ENCODE results near the gene PRKD2. TPM values are rescaled to one million over a fixed set of nuclear protein-coding genes. Genes with fewer than 3 reads are reported as not detected.

PRKD2 gene
- total and polyA plus RNA-seq, 2 of the 8 experiments (the other 6 are each of a cell fraction or from before 2014, with no cell fraction given), result 24.4 to 63.8 TPM

DNA sequence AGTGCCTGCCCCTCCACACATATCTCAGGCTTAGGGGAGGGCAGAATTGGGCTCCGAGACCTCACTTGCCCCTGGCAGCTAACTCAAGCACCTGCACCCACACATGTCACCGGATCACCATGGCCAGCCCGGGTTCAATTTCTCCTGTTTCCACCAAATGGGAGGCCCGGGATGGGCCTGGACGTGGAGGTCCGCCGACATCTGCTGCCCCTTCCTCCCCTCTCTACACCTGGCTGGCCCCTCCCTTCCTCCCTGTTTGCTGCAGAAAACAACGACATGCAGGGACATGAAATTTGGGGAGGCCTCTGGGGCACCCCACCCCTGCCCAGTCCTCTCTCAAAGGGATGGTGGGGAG is 1.3 kb downstream of the PRKD2 start:
- peak overlapping the region; percentile 78 for H4K5ac ChIP-seq (ENCODE audit: insufficient read length, low read depth, low read length)
- CTCF ChIA-PET (ENCODE audit: partially characterized antibody), result interaction anchor here (0.6 to 7.5 kb wide), 12 partner anchors 10 to 294 kb away, joined by 3 to 46 read pairs (median 3); no protein-coding TSS in a partner anchor
- H2BK20ac ChIP-seq (ENCODE audit: low read length), result no peak overlapping the region
- H3K56ac ChIP-seq (replicated peaks; ENCODE audit: insufficient read length, low read depth, low read length), result peak overlapping the region; percentile 53
- DNase-seq (ENCODE audit: low read depth in 1 of 2, low spot score in 2 of 2), result no peak
- H3K23ac ChIP-seq (ENCODE audit: insufficient read length), result no peak overlapping the region
- H2AK5ac ChIP-seq (ENCODE audit: low read depth, low read length), result no peak overlapping the region
- H3K14ac ChIP-seq (ENCODE audit: insufficient read length), result no peak overlapping the region
- peak overlapping the region; percentile 91 for H3K4me2 ChIP-seq (ENCODE audit: insufficient read depth in 1 of 2, low read depth in 2 of 2, low read length in 2 of 2)
- H3K27ac ChIP-seq (ENCODE audit: low read depth, low read length), result no peak overlapping the region
- no peaks in the 10 kb centered on the region for H3K27me3 ChIP-seq (replicated peaks in 1 of 4; ENCODE audit: control insufficient read depth in 3 of 4, extremely low read depth in 1 of 4, insufficient read depth in 3 of 4, low read length in 3 of 4)
- H3K36me3 ChIP-seq (ENCODE audit: control insufficient read depth in 2 of 4, insufficient read depth in 4 of 4, low read length in 3 of 4), result peaks cover 2 to 8% (median 5%) of the 10 kb centered on the region in 4 experiments; a peak in 5 of 8 replicates
- H4K8ac ChIP-seq (ENCODE audit: extremely low read depth, insufficient read depth, low read length), result no peak overlapping the region
- peak overlapping the region in 3 of 4 experiments; percentile 34 to 74 (median 38); a peak in 6 of 7 replicates for H3K9ac ChIP-seq (replicated peaks in 1 of 4; ENCODE audit: extremely low read depth in 1 of 4, low read depth in 3 of 4, low read length in 3 of 4)
- no peaks in the 10 kb centered on the region for H3K9me3 ChIP-seq (ENCODE audit: insufficient read depth in 2 of 2, low read depth in 1 of 2, low read length in 1 of 2)
- peaks cover 0 to 19% of the 10 kb centered on the region in 2 experiments; a peak in 2 of 4 replicates for H3K79me2 ChIP-seq (ENCODE audit: control insufficient read depth in 1 of 2, insufficient read depth in 2 of 2, low read length in 2 of 2)
- H3K4me1 ChIP-seq (replicated peaks in 1 of 4; ENCODE audit: control insufficient read depth in 3 of 4, insufficient read depth in 4 of 4, low read length in 3 of 4), result peaks cover 0 to 18% (median 7%) of the 10 kb centered on the region in 4 experiments; a peak in 5 of 7 replicates
- no peak overlapping the region for H2BK120ac ChIP-seq (replicated peaks; ENCODE audit: low read depth, low read length)
- TF ChIP-seq YY1 (IDR thresholded peaks at IDR 0.05; ENCODE audit: low read depth, low read length) (no peak), TAF7 (optimal IDR thresholded peaks at IDR 0.05; ENCODE audit: borderline replicate concordance, low read depth, low read length) (no peak), BRCA1 (IDR thresholded peaks at IDR 0.05; ENCODE audit: low read depth, low read length) (no peak), HDAC6 (IDR thresholded peaks at IDR 0.05; ENCODE audit: low read depth, low read length) (no peak), KDM1A (IDR thresholded peaks at IDR 0.05; ENCODE audit: borderline replicate concordance, low read length) (no peak), SRF (IDR thresholded peaks at IDR 0.05; ENCODE audit: low read depth, low read length) (no peak)
- H3K23me2 ChIP-seq (ENCODE audit: low read depth, low read length), result peaks cover 13% of the 10 kb centered on the region; the same call in 1 of the 2 replicates
- 0 out of 2 replicates have a peak overlapping the region, but pooled peaks have one; percentile 85 for H2BK5ac ChIP-seq (ENCODE audit: low read depth, low read length)
- H3K4ac ChIP-seq (replicated peaks; ENCODE audit: insufficient read length, low read depth, low read length), result no peak overlapping the region
- no peak for FAIRE-seq
- 19% methylated on average over 8 of the region's 8 CpGs; no CpG with 5 or more reads in 1 of the 2 experiments for WGBS, 2 experiments (ENCODE audit: extremely low coverage in 1 of 2, insufficient coverage in 1 of 2, insufficient read length in 1 of 2, insufficient replicate concordance in 2 of 2, low coverage in 1 of 2, low lambda C conversion rate in 2 of 2, missing lambda C conversion rate in 1 of 2)
- peaks cover 0 to 7% of the 10 kb centered on the region in 2 experiments for H4K20me1 ChIP-seq (replicated peaks in 1 of 2; ENCODE audit: control insufficient read depth in 1 of 2, insufficient read depth in 2 of 2, low read length in 2 of 2)
- POLR2A ChIA-PET (ENCODE audit: partially characterized antibody), result interaction anchor here (0.7 to 4.7 kb wide), 14 partner anchors 8 to 72 kb away, joined by 3 to 18 read pairs (median 4); partner anchors contain the start of genes DACT3 and SLC1A5
- H4K91ac ChIP-seq (replicated peaks; ENCODE audit: insufficient read length, low read length), result no peak overlapping the region
- peak overlapping the region; percentile 63 to 94 (median 81) for H3K4me3 ChIP-seq (ENCODE audit: extremely low read depth in 1 of 4, insufficient read depth in 2 of 4, low read depth in 3 of 4, low read length in 4 of 4)
- H2BK12ac ChIP-seq (ENCODE audit: low read depth, low read length), result no peak overlapping the region
- H2BK15ac ChIP-seq (ENCODE audit: low read length), result no peak overlapping the region
- 0 out of 2 replicates have a peak, but pooled peaks cover 4% of the 10 kb centered on the region for H3K79me1 ChIP-seq (ENCODE audit: low read depth, low read length)
- H2AFZ ChIP-seq (ENCODE audit: low read length), result no peak overlapping the region
- H3K18ac ChIP-seq (ENCODE audit: extremely low read depth, low read length), result peak overlapping the region; percentile 78

Data from H1 (cell line).